Kidney epithelial cell (primary cell): ENCODE measurements around the gene ZNF407. TPM values are rescaled to one million over a fixed set of nuclear protein-coding genes. Genes with fewer than 3 reads are reported as not detected.

Experiments used
- DNase-seq: peaks from one replicate; pipeline ENCODE4 v3.0.0-alpha.2; 2010; ENCODE audit warnings: low read depth
- H3K27me3 ChIP-seq: 2 replicates; pipeline ENCODE4 v1.6.0; 2011; ENCODE audit warnings: low read length; ENCODE audit not compliant: control insufficient read depth, insufficient read depth
- H3K36me3 ChIP-seq: 2 replicates; pipeline ENCODE4 v1.5.1; 2011; ENCODE audit warnings: low read length; ENCODE audit not compliant: control insufficient read depth, insufficient read depth
- H3K4me3 ChIP-seq: 2 replicates; pipeline ENCODE4 v1.5.1; 2011; ENCODE audit warnings: low read depth, mild to moderate bottlenecking, control low read depth, low read length
- total RNA-seq: library from RNA; depleted of rRNA; stranded (reverse); fragments of >200 nt; gene quantifications from 2 replicates; pipeline ENCODE4 v1.2.3, GENCODE V29; 2015
- TF ChIP-seq, protein P1 (sequence below): IDR thresholded peaks from 2 replicates; pipeline ENCODE4 v1.5.1; 2011; ENCODE audit warnings: mild to moderate bottlenecking, moderate library complexity, low read length, control low read depth, inconsistent platforms; ENCODE audit not compliant: insufficient read depth, poor library complexity, severe bottlenecking

ZNF407 gene
- total RNA-seq, 1 donor from 2014 or later: 8.2 TPM

DNA sequence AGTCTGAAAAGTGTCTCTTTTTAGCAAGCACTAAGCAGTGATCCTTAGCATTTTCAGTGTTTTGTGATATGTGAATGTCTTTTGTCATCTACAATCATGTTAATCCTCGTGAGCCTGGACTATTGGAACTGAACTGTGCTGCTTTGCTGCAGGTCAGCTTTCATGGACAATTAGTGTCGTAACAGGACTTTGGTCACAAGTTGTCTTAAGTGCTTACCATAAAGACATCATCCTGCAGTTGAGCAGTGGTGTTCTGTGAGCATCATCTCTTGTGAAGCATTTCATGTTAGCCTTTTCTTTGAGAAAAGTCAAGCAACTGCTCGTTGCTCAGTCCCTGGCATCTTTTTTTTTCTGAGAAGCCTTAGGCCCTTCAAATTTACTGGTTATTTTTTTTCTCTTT lies 135.9 kb downstream of the ZNF407 start:
- H3K4me3 ChIP-seq: no peak overlapping the region
- DNase-seq: no peak
- H3K27me3 ChIP-seq: no peaks in the 10 kb centered on the region
- no peaks in the 10 kb centered on the region for H3K36me3 ChIP-seq
- TF ChIP-seq, protein P1, sequence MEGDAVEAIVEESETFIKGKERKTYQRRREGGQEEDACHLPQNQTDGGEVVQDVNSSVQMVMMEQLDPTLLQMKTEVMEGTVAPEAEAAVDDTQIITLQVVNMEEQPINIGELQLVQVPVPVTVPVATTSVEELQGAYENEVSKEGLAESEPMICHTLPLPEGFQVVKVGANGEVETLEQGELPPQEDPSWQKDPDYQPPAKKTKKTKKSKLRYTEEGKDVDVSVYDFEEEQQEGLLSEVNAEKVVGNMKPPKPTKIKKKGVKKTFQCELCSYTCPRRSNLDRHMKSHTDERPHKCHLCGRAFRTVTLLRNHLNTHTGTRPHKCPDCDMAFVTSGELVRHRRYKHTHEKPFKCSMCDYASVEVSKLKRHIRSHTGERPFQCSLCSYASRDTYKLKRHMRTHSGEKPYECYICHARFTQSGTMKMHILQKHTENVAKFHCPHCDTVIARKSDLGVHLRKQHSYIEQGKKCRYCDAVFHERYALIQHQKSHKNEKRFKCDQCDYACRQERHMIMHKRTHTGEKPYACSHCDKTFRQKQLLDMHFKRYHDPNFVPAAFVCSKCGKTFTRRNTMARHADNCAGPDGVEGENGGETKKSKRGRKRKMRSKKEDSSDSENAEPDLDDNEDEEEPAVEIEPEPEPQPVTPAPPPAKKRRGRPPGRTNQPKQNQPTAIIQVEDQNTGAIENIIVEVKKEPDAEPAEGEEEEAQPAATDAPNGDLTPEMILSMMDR: no peak

DNA sequence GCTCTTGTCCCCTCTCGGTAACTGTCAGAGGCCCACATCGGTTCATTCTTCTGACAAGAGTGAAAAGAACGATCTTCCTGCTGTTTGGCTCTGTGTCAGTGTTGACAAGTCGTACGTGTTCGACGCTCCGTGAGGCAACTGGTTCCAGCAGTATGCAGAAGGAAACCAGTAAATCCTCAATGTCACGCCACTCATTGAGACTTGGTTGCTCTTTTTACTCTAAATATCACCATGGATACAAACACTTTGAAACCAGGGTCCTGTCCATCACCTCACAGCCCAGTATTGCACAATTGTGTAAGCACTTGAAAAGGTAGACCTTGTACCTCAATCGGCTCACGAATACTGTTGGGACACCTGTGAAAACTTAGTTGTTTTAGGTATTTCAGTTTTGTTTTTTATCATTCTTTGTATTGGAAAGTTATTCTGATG lies 136.4 kb downstream of the ZNF407 start:
- Histone ChIP-seq H3K4me3 (no peak overlapping the region), H3K27me3 (no peaks in the 10 kb centered on the region), H3K36me3 (no peaks in the 10 kb centered on the region)
- no peak for DNase-seq
- TF ChIP-seq, protein P1: no peak

DNA sequence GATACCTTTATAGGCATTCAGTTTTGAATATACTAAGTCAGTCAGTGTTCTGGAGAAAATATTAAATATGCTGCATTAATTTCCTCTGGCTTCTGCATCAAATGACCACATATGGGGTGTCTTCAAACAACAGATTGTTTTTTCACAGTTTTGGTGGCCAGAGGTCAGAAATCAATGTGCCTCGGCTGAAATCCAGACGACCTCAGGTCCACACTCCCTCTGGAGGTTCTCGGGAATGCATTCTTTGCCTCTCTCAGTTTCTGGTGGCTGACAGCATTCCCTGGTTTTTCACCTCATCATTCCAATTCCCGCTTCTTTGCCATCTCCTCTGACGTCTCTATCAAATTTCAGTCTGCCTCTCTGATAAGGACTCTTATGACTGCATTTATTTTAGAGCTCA lies 142.3 kb downstream of the ZNF407 start:
- TF ChIP-seq, protein P1: no peak
- no peak for DNase-seq
- Histone ChIP-seq H3K27me3 (no peaks in the 10 kb centered on the region), H3K36me3 (no peaks in the 10 kb centered on the region), H3K4me3 (no peak overlapping the region)

DNA sequence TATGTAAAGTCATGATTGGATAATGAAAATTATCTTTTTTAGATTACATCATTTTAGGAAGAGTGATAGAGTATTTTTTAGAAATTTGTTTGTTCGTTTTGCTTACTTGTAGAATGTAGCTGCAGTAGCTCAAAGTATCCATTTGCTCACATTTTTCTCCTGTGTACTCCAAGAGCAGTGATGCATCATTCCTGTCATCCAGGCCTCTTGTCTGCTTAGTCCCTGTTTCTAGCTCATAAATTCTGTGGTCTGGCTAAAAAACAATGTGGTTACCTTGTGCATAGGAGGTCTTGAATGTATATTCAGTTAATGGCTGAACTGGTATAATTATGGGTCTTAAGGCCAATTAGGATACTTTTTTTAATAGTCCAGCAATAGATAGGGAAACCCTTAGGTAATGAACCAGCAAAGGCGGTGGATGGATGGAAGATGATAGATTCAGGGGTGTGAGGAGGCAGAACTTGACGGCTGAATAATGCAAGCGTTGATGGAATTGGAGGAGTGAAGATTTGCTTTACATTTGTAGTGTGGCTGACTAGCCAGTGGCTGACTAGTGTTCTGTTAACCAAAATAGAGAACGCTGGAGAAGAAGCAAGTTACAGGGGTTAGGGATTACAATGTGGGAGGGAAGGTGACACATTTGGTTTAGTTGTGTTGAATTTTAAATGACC lies 145.0 kb downstream of the ZNF407 start:
- no peaks in the 10 kb centered on the region for H3K36me3 ChIP-seq
- DNase-seq: peak; percentile 44
- no peaks in the 10 kb centered on the region for H3K27me3 ChIP-seq
- no peak overlapping the region for H3K4me3 ChIP-seq
- TF ChIP-seq, protein P1: no peak

DNA sequence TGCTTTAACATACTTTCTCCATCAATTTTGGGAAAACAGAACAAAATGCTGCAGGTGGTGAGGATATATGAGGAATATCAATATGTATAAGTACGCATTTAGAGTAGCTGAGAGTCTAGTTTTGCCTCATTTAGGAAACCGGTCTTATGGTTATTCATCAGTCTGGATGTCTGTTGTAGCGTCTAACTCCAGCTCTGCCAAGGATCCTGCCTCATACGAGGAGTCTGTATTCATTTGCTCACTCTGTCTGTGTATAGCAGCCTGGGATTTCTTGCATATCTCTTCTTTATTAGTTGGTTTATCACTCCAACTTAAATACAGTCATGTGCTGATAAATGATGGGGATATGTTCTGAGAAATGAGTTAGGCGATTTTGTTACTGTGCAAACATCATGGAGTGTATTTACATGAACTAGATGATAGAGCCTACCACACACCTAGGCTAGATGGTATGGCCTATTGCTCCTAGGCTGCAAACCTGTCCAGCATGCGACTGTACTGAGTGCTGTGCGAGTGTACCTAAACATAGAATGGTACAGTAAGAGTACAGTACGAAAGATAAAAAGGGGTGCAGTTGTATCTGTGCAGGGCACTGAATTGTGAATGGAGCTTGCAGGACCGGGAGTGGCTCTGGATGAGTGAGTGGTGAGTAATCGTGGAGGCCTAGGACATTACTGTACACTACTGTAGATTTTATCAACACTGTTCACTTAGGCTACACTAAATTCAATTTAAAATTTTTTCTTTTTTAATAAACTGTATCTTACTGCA lies 148.1 kb downstream of the ZNF407 start:
- peak; percentile 56 for DNase-seq
- TF ChIP-seq, protein P1: no peak
- Histone ChIP-seq H3K27me3 (no peaks in the 10 kb centered on the region), H3K4me3 (no peak overlapping the region), H3K36me3 (no peaks in the 10 kb centered on the region)

DNA sequence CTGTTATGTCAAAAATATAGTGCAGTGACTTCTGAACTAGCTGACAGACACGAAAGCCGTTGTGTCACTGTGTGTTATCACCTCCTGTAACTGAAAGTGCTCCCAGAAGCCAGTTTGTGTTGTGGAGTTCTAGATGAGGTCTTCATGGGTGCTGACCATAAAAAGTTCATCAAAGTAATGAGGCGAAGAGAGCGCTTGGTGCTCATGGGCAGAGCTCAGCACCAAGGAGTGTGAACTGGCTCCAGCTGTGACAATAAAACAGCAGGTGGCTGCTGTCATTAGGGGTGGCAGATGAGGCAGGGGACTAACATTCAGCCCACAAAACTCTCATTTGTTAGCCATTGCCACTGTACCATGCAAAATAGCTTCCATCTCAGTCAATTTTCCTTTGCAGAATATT lies 151.1 kb downstream of the ZNF407 start:
- no peaks in the 10 kb centered on the region for H3K36me3 ChIP-seq
- H3K4me3 ChIP-seq: no peak overlapping the region
- TF ChIP-seq, protein P1: no peak
- no peaks in the 10 kb centered on the region for H3K27me3 ChIP-seq
- DNase-seq: no peak
